HepG2 (cell line): Measurements from ENCODE around the gene YIF1A. TPM values are rescaled to one million over a fixed set of nuclear protein-coding genes. Genes with fewer than 3 reads are reported as not detected.

Experiments used
- ARID2 ChIP-seq: sonication (generic); formaldehyde crosslinking; IDR thresholded peaks from 2 replicates; pipeline ENCODE4 v1.8.1; 2022; ENCODE audit warnings: mild to moderate bottlenecking, missing genetic modification reagents, borderline replicate concordance
- ATF4 ChIP-seq, 2 experiments: fragments of 450-650 bp in 1 of 2; sonication (generic) in 1 of 2; formaldehyde crosslinking; IDR thresholded peaks; 2 replicates each; pipeline versions ENCODE4 v1.5.0 to v1.8.0; 2020 to 2022; ENCODE audit warnings: mild to moderate bottlenecking in 1 of 2, missing genetic modification reagents in 1 of 2
- CC2D1A ChIP-seq: sonication (generic); formaldehyde crosslinking; IDR thresholded peaks from 2 replicates; pipeline ENCODE4 v1.8.1; 2023; ENCODE audit warnings: mild to moderate bottlenecking, missing genetic modification reagents
- CEBPB ChIP-seq: IDR thresholded peaks from 2 replicates; pipeline ENCODE4 v1.6.1; 2011; ENCODE audit warnings: low read depth, low read length, improper control_type of control experiment, borderline replicate concordance
- CHD4 ChIP-seq: fragments of 200-600 bp; sonication (generic); IDR thresholded peaks from 2 replicates; pipeline ENCODE4 v1.7.0; 2017; ENCODE audit warnings: mild to moderate bottlenecking, low read length, borderline replicate concordance
- NFE2 ChIP-seq: sonication (generic); formaldehyde crosslinking; IDR thresholded peaks from 2 replicates; pipeline ENCODE4 v1.4.0; 2020; ENCODE audit warnings: missing genetic modification reagents
- NFE2L2 ChIP-seq: fragments of 150-350 bp; IDR thresholded peaks from 2 replicates; pipeline ENCODE4 v1.6.1; 2014; ENCODE audit warnings: low read length
- NFIB ChIP-seq: sonication (generic); formaldehyde crosslinking; IDR thresholded peaks from 2 replicates; pipeline ENCODE4 v1.9.0; 2021; ENCODE audit warnings: missing genetic modification reagents, mild to moderate bottlenecking, borderline replicate concordance
- PHF21A ChIP-seq: sonication (generic); formaldehyde crosslinking; IDR thresholded peaks from 2 replicates; pipeline ENCODE4 v1.5.0; 2020; ENCODE audit warnings: mild to moderate bottlenecking, missing genetic modification reagents
- RXRB ChIP-seq: IDR thresholded peaks from 2 replicates; pipeline ENCODE4 v1.6.1; 2016; ENCODE audit warnings: borderline replicate concordance, missing genetic modification reagents, missing compliant biosample characterization
- SIX4 ChIP-seq: sonication (generic); formaldehyde crosslinking; IDR thresholded peaks from 2 replicates; pipeline ENCODE4 v1.4.0; 2020; ENCODE audit warnings: missing genetic modification reagents
- SKI ChIP-seq: fragments of 450-650 bp; IDR thresholded peaks from one replicate; pipeline ENCODE4 v1.6.1; 2018; ENCODE audit warnings: mild to moderate bottlenecking; ENCODE audit not compliant: partially characterized antibody
- SNAPC4 ChIP-seq: sonication (generic); formaldehyde crosslinking; IDR thresholded peaks from 2 replicates; pipeline ENCODE4 v1.4.0; 2020; ENCODE audit warnings: mild to moderate bottlenecking, missing genetic modification reagents
- THYN1 ChIP-seq: sonication (generic); formaldehyde crosslinking; IDR thresholded peaks from 2 replicates; pipeline ENCODE4 v1.8.1; 2023; ENCODE audit warnings: low read depth, mild to moderate bottlenecking, moderate library complexity, missing genetic modification reagents, borderline replicate concordance
- TOE1 ChIP-seq: sonication (generic); formaldehyde crosslinking; IDR thresholded peaks from 2 replicates; pipeline ENCODE4 v1.4.0; 2020; ENCODE audit warnings: mild to moderate bottlenecking, missing genetic modification reagents
- TOPORS ChIP-seq: sonication (generic); formaldehyde crosslinking; IDR thresholded peaks from 2 replicates; pipeline ENCODE4 v1.8.0; 2023; ENCODE audit warnings: mild to moderate bottlenecking, missing genetic modification reagents
- ZFP36 ChIP-seq: fragments of 150-350 bp; IDR thresholded peaks from 2 replicates; pipeline ENCODE4 v1.6.1; 2018; ENCODE audit warnings: borderline replicate concordance, low read length, low read depth; ENCODE audit not compliant: partially characterized antibody
- ZNF124 ChIP-seq: sonication (generic); formaldehyde crosslinking; IDR thresholded peaks from 2 replicates; pipeline ENCODE4 v1.4.0; 2020; ENCODE audit warnings: missing genetic modification reagents
- ZNF225 ChIP-seq: sonication (generic); formaldehyde crosslinking; IDR thresholded peaks from 2 replicates; pipeline ENCODE4 v1.4.0; 2020; ENCODE audit warnings: mild to moderate bottlenecking, missing genetic modification reagents
- ZNF549 ChIP-seq: sonication (generic); formaldehyde crosslinking; IDR thresholded peaks from 2 replicates; pipeline ENCODE4 v1.5.0; 2020; ENCODE audit warnings: missing genetic modification reagents
- ZNF589 ChIP-seq: sonication (generic); formaldehyde crosslinking; conservative IDR thresholded peaks from 2 replicates; pipeline ENCODE4 v1.8.0; 2022; ENCODE audit warnings: mild to moderate bottlenecking, moderate library complexity, missing genetic modification reagents
- ZNF652 ChIP-seq: IDR thresholded peaks from 2 replicates; pipeline ENCODE4 v1.6.1; 2016; ENCODE audit warnings: low read depth, borderline replicate concordance
- ZNF768 ChIP-seq: sonication (generic); formaldehyde crosslinking; IDR thresholded peaks from 2 replicates; pipeline ENCODE4 v1.4.0; 2020; ENCODE audit warnings: missing genetic modification reagents
- ZNF773 ChIP-seq: sonication (generic); formaldehyde crosslinking; IDR thresholded peaks from 2 replicates; pipeline ENCODE4 v1.4.0; 2020; ENCODE audit warnings: missing genetic modification reagents, borderline replicate concordance
- ZNF850 ChIP-seq: sonication (generic); formaldehyde crosslinking; conservative IDR thresholded peaks from 2 replicates; pipeline ENCODE4 v1.9.0; 2021; ENCODE audit warnings: mild to moderate bottlenecking, missing genetic modification reagents
- polyA plus RNA-seq, 8 experiments: library from polyadenylated mRNA; depleted of rRNA in 3 of 8; stranded (reverse) in 7 of 8; unstranded in 1 of 8; fragments of >200 nt; fragmentation: Illumina TruSeq in 4 of 8; extraction: Trizol in 4 of 8; gene quantifications; 2 replicates each; pipeline versions ENCODE4 v1.2.1 to v1.2.3, GENCODE V29; 2011 to 2016; ENCODE audit warnings: low read depth in 4 of 8, missing spikeins in 1 of 8, mixed read lengths in 1 of 8; ENCODE audit not compliant: insufficient read depth in 1 of 8
- total RNA-seq, 5 experiments: library from RNA; depleted of rRNA; stranded (reverse); fragments of >200 nt; fragmentation: Illumina TruSeq; extraction: Trizol; gene quantifications; 2 replicates each; pipeline ENCODE4 v1.2.3, GENCODE V29; 2016; ENCODE audit warnings: low read depth in 1 of 5

The YIF1A gene
- total and polyA plus RNA-seq, 2 of the 13 experiments (the other 11 are each of a cell fraction or from before 2014, with no cell fraction given), result 133 to 145 TPM

- TF ChIP-seq NFIB (CRISPR knock-in tag), result no peak
- TF ChIP-seq SIX4 (CRISPR knock-in tag), result no peak
- no peak for TF ChIP-seq ARID2
- no peak for TF ChIP-seq ZNF589 (CRISPR knock-in tag)
- TF ChIP-seq ATF4 (CRISPR knock-in tag; IDR thresholded peaks at IDR 0.05), result no peak
- no peak; the same call in 1 of the 2 replicates for TF ChIP-seq TOE1 (CRISPR knock-in tag)
- no peak for TF ChIP-seq ZFP36
- TF ChIP-seq CHD4, result no peak; the same call in 1 of the 2 replicates
- TF ChIP-seq ZNF850 (CRISPR knock-in tag), result no peak
- no peak for TF ChIP-seq TOPORS (CRISPR knock-in tag)
- TF ChIP-seq ZNF773 (CRISPR knock-in tag), result no peak
- no peak for TF ChIP-seq ZNF652
- no peak for TF ChIP-seq THYN1 (CRISPR knock-in tag)
- TF ChIP-seq NFE2L2, result no peak
- no peak for TF ChIP-seq RXRB (CRISPR knock-in tag)
- TF ChIP-seq CC2D1A, result no peak
- no peak for TF ChIP-seq ZNF768 (CRISPR knock-in tag)
- 0 out of 2 replicates have a peak, but pooled peaks have one; percentile 26 for TF ChIP-seq ZNF225
- TF ChIP-seq SNAPC4 (CRISPR knock-in tag), result no peak
- peak; percentile 38 for TF ChIP-seq PHF21A (CRISPR knock-in tag)
- TF ChIP-seq NFE2 (CRISPR knock-in tag), result no peak
- no peak for TF ChIP-seq SKI
- no peak for TF ChIP-seq ZNF124 (CRISPR knock-in tag)
- no peak for TF ChIP-seq CEBPB
- no peak for TF ChIP-seq ZNF549 (CRISPR knock-in tag)
Measured at GRCh38 chr11:66313321-66314185, 24.6 kb upstream of the YIF1A start (continued).
